A549 (cell line): ENCODE measurements around the gene CADM2.

Experiments
- EP300 ChIP-seq, 2 experiments: fragments of >200 bp; sonication (Bioruptor Twin); formaldehyde crosslinking; IDR thresholded peaks; 2 replicates in 1 of 2; 3 replicates in 1 of 2; pipeline ENCODE4 v1.6.1; 2016 to 2017
- MAFK ChIP-seq: fragments of 450-650 bp; IDR thresholded peaks from 2 replicates; pipeline ENCODE4 v1.6.1; 2014; ENCODE audit not compliant: partially characterized antibody

DNA sequence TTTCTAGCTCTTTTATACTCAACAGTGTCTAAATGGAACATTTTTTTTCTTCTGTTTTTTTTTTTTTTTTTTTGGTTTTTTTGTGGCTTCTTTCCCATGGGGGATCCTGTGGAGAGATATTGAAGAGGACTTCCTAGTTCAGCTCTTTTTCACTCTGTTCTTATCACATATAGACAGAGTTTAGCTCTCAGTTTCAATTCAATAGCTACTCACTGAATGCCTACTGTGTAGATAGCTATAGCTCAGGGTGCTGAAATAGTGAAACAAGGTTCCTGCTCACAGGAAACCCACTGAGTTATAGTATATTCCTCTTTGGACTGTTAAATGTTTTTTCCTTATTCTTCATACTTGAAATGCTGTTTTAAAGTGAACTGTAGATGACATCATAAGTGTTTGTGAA, 918.8 kb downstream of the CADM2 start:
- TF ChIP-seq MAFK, result no peak
- TF ChIP-seq EP300 (IDR thresholded peaks at IDR 0.05), result no peak
